Mesothelial cell of epicardium (in vitro differentiated cells): ENCODE measurements around the gene SLC12A4. TPM values are rescaled to one million over a fixed set of nuclear protein-coding genes. Genes with fewer than 3 reads are reported as not detected.
"Not testable (repeated sequence)": the region's sequence is repeated elsewhere in the genome, so short reads cannot be mapped to it uniquely, and the experiment has no call there.

Experiments used
- DNase-seq, 2 experiments: peaks; one replicate each; pipeline ENCODE4 v3.0.0; 2021; ENCODE audit warnings: low spot score in 2 of 2; ENCODE audit not compliant: unreplicated experiment in 2 of 2
- H3K27ac Mint-ChIP-seq: 2 replicates; pipeline ENCODE4 v1.8.0; 2021; ENCODE audit warnings: mixed read lengths
- H3K27me3 Mint-ChIP-seq: 2 replicates; pipeline ENCODE4 v1.8.0; 2021; ENCODE audit warnings: low read depth, mixed read lengths
- H3K36me3 Mint-ChIP-seq: 2 replicates; pipeline ENCODE4 v1.8.0; 2021; ENCODE audit warnings: mixed read lengths
- H3K4me1 Mint-ChIP-seq: 2 replicates; pipeline ENCODE4 v1.8.0; 2021; ENCODE audit warnings: mixed read lengths
- H3K4me3 Mint-ChIP-seq: 2 replicates; pipeline ENCODE4 v1.8.0; 2021; ENCODE audit warnings: mild to moderate bottlenecking, moderate library complexity, mixed read lengths
- H3K9me3 Mint-ChIP-seq: 2 replicates; pipeline ENCODE4 v1.8.0; 2021; ENCODE audit warnings: mixed read lengths
- total RNA-seq: library from RNA; stranded (reverse); gene quantifications from 3 replicates; pipeline ENCODE4 v1.2.1, GENCODE V29; 2021
- TF ChIP-seq, protein P1 (sequence below): fragments of 200-600 bp; sonication (generic); IDR thresholded peaks from one replicate; pipeline ENCODE4 v1.5.0; 2021; ENCODE audit warnings: antibody characterized with exemption; ENCODE audit not compliant: unreplicated experiment

SLC12A4 gene
- total RNA-seq, 1 donor from 2014 or later, result 155 TPM

DNA sequence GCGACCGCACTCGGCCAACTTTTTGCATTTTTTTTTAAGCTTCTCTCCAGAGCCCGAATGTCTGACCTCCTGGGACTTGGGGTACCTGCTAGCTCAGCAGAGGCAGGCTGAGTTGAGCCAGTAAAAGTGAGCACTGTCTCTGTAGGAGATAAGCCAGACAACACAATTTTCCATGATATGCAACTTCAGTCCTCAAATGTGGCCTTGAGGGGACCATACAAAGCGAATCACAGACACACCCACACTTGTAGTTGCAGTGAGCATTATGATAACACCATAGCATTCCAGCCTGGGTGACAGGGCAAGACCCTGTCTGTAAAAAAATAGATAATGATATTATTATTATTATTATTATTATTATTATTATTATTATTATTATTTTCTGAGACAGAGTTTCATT is 28.2 kb upstream of the SLC12A4 start:
- H3K36me3 Mint-ChIP-seq, result no peaks in the 10 kb centered on the region
- TF ChIP-seq, protein P1, sequence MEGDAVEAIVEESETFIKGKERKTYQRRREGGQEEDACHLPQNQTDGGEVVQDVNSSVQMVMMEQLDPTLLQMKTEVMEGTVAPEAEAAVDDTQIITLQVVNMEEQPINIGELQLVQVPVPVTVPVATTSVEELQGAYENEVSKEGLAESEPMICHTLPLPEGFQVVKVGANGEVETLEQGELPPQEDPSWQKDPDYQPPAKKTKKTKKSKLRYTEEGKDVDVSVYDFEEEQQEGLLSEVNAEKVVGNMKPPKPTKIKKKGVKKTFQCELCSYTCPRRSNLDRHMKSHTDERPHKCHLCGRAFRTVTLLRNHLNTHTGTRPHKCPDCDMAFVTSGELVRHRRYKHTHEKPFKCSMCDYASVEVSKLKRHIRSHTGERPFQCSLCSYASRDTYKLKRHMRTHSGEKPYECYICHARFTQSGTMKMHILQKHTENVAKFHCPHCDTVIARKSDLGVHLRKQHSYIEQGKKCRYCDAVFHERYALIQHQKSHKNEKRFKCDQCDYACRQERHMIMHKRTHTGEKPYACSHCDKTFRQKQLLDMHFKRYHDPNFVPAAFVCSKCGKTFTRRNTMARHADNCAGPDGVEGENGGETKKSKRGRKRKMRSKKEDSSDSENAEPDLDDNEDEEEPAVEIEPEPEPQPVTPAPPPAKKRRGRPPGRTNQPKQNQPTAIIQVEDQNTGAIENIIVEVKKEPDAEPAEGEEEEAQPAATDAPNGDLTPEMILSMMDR, result no peak
- peaks cover 2% of the 10 kb centered on the region for H3K4me1 Mint-ChIP-seq
- no peaks in the 10 kb centered on the region for H3K27me3 Mint-ChIP-seq
- DNase-seq, result no peak
- H3K4me3 Mint-ChIP-seq, result no peak overlapping the region
- no peaks in the 10 kb centered on the region for H3K9me3 Mint-ChIP-seq
- no peak overlapping the region for H3K27ac Mint-ChIP-seq

DNA sequence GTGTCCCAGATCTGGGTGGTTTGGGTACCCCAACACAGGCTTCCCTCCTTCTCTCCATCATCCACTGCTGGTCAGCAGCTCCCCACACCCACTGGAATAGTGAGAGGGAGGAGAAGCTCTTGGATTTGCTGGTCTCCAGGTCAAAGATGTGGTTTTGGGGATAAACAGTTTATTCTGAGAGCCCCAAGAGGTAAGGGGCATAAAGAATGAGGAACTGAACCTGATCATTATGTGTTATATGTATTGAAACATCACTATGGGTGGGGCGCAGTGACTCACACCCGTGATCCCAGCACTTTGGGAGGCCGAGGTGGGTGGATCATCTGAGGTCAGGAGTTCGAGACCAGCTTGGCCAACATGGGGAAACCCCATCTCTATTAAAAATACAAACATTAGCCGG is 27.0 kb upstream of the SLC12A4 start:
- Mint-ChIP-seq H3K27ac (no peak overlapping the region), H3K27me3 (no peaks in the 10 kb centered on the region), H3K9me3 (no peaks in the 10 kb centered on the region), H3K4me1 (peaks cover 2% of the 10 kb centered on the region), H3K36me3 (no peaks in the 10 kb centered on the region), H3K4me3 (no peak overlapping the region)
- TF ChIP-seq, protein P1, result no peak
- no peak for DNase-seq

DNA sequence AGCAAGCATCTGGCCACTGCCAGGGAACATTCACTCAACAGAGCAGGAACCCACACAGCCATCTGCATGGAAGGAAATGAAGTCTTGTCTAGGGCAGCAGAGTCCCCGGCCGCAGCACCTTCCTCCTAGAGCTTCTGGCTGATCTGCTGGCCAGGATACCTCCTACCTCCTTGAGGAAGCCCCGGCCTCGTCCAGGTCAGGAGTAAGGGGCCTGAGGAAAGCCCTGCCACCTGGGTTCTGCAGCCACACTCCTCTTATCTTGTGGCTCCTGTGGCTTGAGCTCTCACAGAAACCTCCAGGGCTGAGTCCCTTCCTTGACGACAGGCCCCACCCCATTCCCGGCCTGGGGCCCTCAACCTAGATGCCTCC is 25.6 kb upstream of the SLC12A4 start:
- not testable (repeated sequence) for H3K4me1 Mint-ChIP-seq, H3K27ac Mint-ChIP-seq, H3K27me3 Mint-ChIP-seq, H3K4me3 Mint-ChIP-seq, DNase-seq, H3K9me3 Mint-ChIP-seq, H3K36me3 Mint-ChIP-seq

DNA sequence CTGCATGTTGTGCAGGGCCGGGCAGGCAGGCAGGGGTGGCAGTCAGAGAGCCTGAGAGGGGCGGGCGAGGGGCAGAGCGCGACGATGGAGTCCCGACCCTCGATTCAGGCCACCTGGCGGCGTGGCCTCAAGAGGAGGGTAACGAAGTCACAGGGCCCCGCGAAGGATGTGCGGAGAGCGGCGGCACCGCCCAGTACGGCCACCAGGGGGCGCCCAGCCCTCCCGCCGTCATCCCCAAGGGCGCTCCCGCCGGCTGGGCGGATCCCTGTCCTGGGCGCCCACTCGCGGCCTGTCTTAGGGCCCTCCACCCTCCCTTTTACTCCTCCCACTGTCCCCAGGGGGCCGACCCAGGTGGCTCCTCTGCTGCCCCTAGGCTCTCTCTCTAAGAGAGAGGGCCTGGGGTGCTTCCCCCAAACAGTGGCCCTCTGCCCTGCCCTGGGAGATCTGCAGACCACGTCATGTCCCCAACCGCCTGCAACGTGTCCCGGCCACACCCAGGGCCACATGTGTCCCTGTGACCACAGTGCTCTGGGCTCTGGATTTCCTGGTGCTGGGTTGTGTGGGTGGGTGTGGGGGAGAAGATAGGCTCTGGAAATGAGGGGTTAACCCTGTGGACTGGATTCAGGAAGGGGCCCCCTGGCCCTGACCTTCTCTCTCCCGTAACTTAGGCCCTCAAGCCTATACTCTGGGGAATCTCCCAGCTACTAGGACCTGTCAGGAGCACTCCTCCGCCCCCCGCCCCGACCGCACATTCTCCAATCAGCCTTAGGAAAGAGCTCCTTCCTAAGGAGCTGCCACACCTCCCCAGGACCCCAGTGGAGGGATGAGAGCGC is 25.0 kb upstream of the SLC12A4 start:
- TF ChIP-seq, protein P1, result peak; percentile 99
- Mint-ChIP-seq H3K27me3 (no peaks in the 10 kb centered on the region), H3K4me1 (peaks cover 2% of the 10 kb centered on the region), H3K27ac (no peak overlapping the region), H3K36me3 (no peaks in the 10 kb centered on the region), H3K4me3 (peak overlapping the region; percentile 20), H3K9me3 (no peaks in the 10 kb centered on the region)
- DNase-seq, result peak; percentile 63 to 87

DNA sequence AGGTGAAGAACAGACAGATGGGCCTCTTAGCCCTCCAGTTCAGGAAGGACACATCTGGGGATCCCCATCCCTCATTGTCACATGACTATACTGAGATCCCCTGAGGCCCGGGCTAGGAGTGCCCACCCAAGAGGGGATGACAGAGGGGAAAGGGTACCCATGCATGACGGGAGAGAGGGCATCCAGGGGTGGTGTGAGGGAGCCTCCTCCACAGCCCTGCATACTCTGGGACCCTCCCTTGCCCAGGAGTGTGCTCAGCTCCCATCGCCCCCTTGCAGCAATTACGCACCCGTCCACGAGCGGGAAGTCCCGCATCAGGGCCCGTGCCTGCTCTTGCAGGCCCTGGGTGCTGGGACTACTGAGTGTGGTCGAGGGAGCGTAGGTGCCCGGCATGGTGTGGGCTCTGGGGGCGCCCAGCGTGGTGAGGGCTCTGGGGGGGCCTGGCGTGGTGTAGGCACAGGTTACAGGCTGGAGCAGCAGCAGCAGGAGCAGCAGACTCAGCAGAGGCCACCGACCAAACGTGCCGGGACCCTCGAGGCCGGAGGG is 24.3 kb upstream of the SLC12A4 start:
- H3K4me3 Mint-ChIP-seq, result no peak overlapping the region
- no peaks in the 10 kb centered on the region for H3K9me3 Mint-ChIP-seq
- H3K27me3 Mint-ChIP-seq, result no peaks in the 10 kb centered on the region
- no peak overlapping the region for H3K27ac Mint-ChIP-seq
- H3K4me1 Mint-ChIP-seq, result peaks cover 2% of the 10 kb centered on the region
- H3K36me3 Mint-ChIP-seq, result no peaks in the 10 kb centered on the region
- TF ChIP-seq, protein P1, result no peak
- no peak for DNase-seq

DNA sequence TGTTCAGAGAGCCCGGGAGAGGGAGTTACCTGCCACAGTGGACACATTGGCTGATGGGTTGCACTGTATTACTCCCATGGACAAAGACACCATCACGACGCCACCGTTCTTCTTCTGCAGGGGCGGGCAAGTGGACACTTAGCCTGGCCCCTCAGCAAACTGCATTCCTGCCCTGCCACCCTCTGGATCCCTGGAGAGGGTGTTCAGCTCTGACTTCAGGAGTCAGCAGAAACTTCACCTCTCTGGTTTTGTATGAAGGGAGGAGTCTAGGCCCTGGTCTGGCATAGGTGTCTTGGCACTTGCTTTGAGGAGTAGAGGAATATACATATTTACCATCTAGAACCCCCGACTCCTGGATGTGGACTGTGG is 21.6 kb upstream of the SLC12A4 start:
- no peak overlapping the region for H3K27ac Mint-ChIP-seq
- H3K36me3 Mint-ChIP-seq, result no peaks in the 10 kb centered on the region
- no peak for DNase-seq
- peaks cover 2% of the 10 kb centered on the region for H3K4me1 Mint-ChIP-seq
- no peak overlapping the region for H3K4me3 Mint-ChIP-seq
- TF ChIP-seq, protein P1, result no peak
- H3K27me3 Mint-ChIP-seq, result no peaks in the 10 kb centered on the region
- no peaks in the 10 kb centered on the region for H3K9me3 Mint-ChIP-seq
